MCF 10A (cell line): ENCODE results near the gene AHCYL2. TPM values are rescaled to one million over a fixed set of nuclear protein-coding genes. Genes with fewer than 3 reads are reported as not detected.

Source experiments
- BruUV-seq: library from RNA; stranded (reverse); fragments of 400-500 nt; replicated peaks from 2 replicates; lab custom pipeline; 2021; lab: Mats Ljungman, UMichigan
- CTCF ChIA-PET: fragments of 300-600 bp; sonication (Branson Sonifier 250); formaldehyde crosslinking; extraction: SDS; loops from one replicate; lab custom pipeline; 2021; ENCODE audit warnings: antibody characterized with exemption, inconsistent platforms; lab: Yijun Ruan, JAX
- POLR2A ChIA-PET: fragments of 300-600, 350-650 bp; sonication (Branson Sonifier 250); formaldehyde crosslinking; extraction: SDS; loops from one replicate; lab custom pipeline; 2020; ENCODE audit warnings: antibody characterized with exemption, inconsistent platforms; lab: Yijun Ruan, JAX
- DNase-seq: peaks from one replicate; pipeline ENCODE4 v3.0.0-alpha.2; 2018; ENCODE audit not compliant: unreplicated experiment
- H3K27ac Mint-ChIP-seq: one replicate; pipeline ENCODE4 v1.8.0; 2022; ENCODE audit warnings: mild to moderate bottlenecking, low read depth, mixed read lengths; ENCODE audit not compliant: unreplicated experiment
- H3K27me3 Mint-ChIP-seq: one replicate; pipeline ENCODE4 v1.8.0; 2022; ENCODE audit warnings: mixed read lengths; ENCODE audit not compliant: insufficient read depth, unreplicated experiment
- H3K36me3 Mint-ChIP-seq: one replicate; pipeline ENCODE4 v1.8.0; 2022; ENCODE audit warnings: mild to moderate bottlenecking, moderate library complexity, mixed read lengths; ENCODE audit not compliant: insufficient read depth, unreplicated experiment
- H3K4me1 Mint-ChIP-seq: one replicate; pipeline ENCODE4 v1.8.0; 2022; ENCODE audit warnings: mixed read lengths; ENCODE audit not compliant: insufficient read depth, unreplicated experiment
- H3K4me3 Mint-ChIP-seq: one replicate; pipeline ENCODE4 v1.8.0; 2022; ENCODE audit warnings: mild to moderate bottlenecking, moderate library complexity, mixed read lengths; ENCODE audit not compliant: unreplicated experiment
- H3K9me3 Mint-ChIP-seq: one replicate; pipeline ENCODE4 v1.8.0; 2022; ENCODE audit warnings: mixed read lengths; ENCODE audit not compliant: unreplicated experiment
- CTCF ChIP-seq: fragments of 200-600 bp; IDR thresholded peaks from one replicate; pipeline ENCODE4 v1.8.0; 2022; ENCODE audit warnings: antibody characterized with exemption, mild to moderate bottlenecking; ENCODE audit not compliant: unreplicated experiment
- intact Hi-C: fragments of 100-400 bp; cut with micrococcal nuclease; formaldehyde crosslinking; loops from 2 replicates; pipeline ENCODE4 v1.14.1; 2022
- total RNA-seq: library from RNA; stranded (reverse); gene quantifications from 2 replicates; pipeline ENCODE4 v1.2.3, GENCODE V29; 2022

The AHCYL2 gene
- total RNA-seq, 1 experiment from 2014 or later = 12.8 TPM

- ChIA-PET POLR2A (no interaction called here), CTCF (interaction anchor here (0.5 to 1.0 kb wide), 3 partner anchors 10 to 80 kb away, joined by 3 to 6 read pairs (median 6); no protein-coding TSS in a partner anchor)
- H3K27ac Mint-ChIP-seq = no peak overlapping the region
- no peak for DNase-seq
- peaks cover 8% of the 10 kb centered on the region for H3K36me3 Mint-ChIP-seq
- H3K4me3 Mint-ChIP-seq = no peak overlapping the region
- TF ChIP-seq CTCF = no peak
- BruUV-seq = no TSS peak
- intact Hi-C loops = no loop called here
- H3K9me3 Mint-ChIP-seq = no peaks in the 10 kb centered on the region
- H3K4me1 Mint-ChIP-seq = peaks cover 6% of the 10 kb centered on the region
- H3K27me3 Mint-ChIP-seq = no peaks in the 10 kb centered on the region
Observed at GRCh38 chr7:129421717-129422250, 197.0 kb downstream of the AHCYL2 start.

GRCh38 chr7:129422727-129423126 is 197.9 kb downstream of the AHCYL2 start:
- Mint-ChIP-seq H3K4me1 (peaks cover 10% of the 10 kb centered on the region), H3K9me3 (no peaks in the 10 kb centered on the region), H3K27ac (no peak overlapping the region), H3K4me3 (no peak overlapping the region), H3K36me3 (peaks cover 8% of the 10 kb centered on the region), H3K27me3 (no peaks in the 10 kb centered on the region)
- intact Hi-C loops = no loop called here
- no peak for DNase-seq
- no peak for TF ChIP-seq CTCF
- no TSS peak for BruUV-seq
- CTCF ChIA-PET = no interaction called here
- POLR2A ChIA-PET = interaction anchor here (2.1 kb wide), 1 partner anchor 11 kb away, joined by 6 read pairs; the partner anchor contains the start of gene STRIP2

GRCh38 chr7:129423700-129424410 is 199.0 kb downstream of the AHCYL2 start:
- Mint-ChIP-seq H3K27ac (no peak overlapping the region), H3K4me3 (no peak overlapping the region), H3K36me3 (peaks cover 8% of the 10 kb centered on the region), H3K9me3 (no peaks in the 10 kb centered on the region), H3K4me1 (peaks cover 11% of the 10 kb centered on the region), H3K27me3 (no peaks in the 10 kb centered on the region)
- TF ChIP-seq CTCF = no peak
- intact Hi-C loops = no loop called here
- ChIA-PET CTCF (interaction anchor here (1.1 to 1.2 kb wide), 2 partner anchors 56 to 220 kb away, joined by 3 to 6 read pairs; no protein-coding TSS in a partner anchor), POLR2A (interaction anchor here (0.6 to 2.8 kb wide), 5 partner anchors 10 to 218 kb away, joined by 3 to 13 read pairs (median 3); partner anchors contain the start of gene STRIP2)
- DNase-seq = peak; percentile 34
- no TSS peak for BruUV-seq

- no peak for DNase-seq
- BruUV-seq = no TSS peak
- TF ChIP-seq CTCF = no peak
- Mint-ChIP-seq H3K27me3 (no peaks in the 10 kb centered on the region), H3K27ac (no peak overlapping the region), H3K9me3 (no peaks in the 10 kb centered on the region), H3K36me3 (peaks cover 14% of the 10 kb centered on the region), H3K4me3 (no peak overlapping the region), H3K4me1 (peaks cover 11% of the 10 kb centered on the region)
- intact Hi-C loops = no loop called here
- CTCF ChIA-PET = interaction anchor here (0.6 to 1.6 kb wide), 2 partner anchors 47 to 59 kb away, joined by 5 to 6 read pairs; no protein-coding TSS in a partner anchor
- POLR2A ChIA-PET = interaction anchor here (1.4 to 2.8 kb wide), 2 partner anchors 8 to 13 kb away, joined by 4 to 13 read pairs; partner anchors contain the start of gene STRIP2
Observed at GRCh38 chr7:129426482-129426881, 201.7 kb downstream of the AHCYL2 start.
